H9 (cell line): ENCODE measurements around the gene NUP37. TPM values are rescaled to one million over a fixed set of nuclear protein-coding genes. Genes with fewer than 3 reads are reported as not detected.

ENCODE experiments used
- DNase-seq: peaks from one replicate; pipeline ENCODE4 v3.0.0-alpha.2; 2017
- H2AFZ ChIP-seq: one replicate; pipeline ENCODE4 v1.6.1; 2013; ENCODE audit warnings: mild to moderate bottlenecking, low read length, control low read depth, moderate library complexity
- H2AK5ac ChIP-seq: 2 replicates; pipeline ENCODE4 v1.6.1; 2013; ENCODE audit warnings: low read length, control low read depth, mixed read lengths; ENCODE audit not compliant: insufficient read length
- H2BK120ac ChIP-seq: one replicate; pipeline ENCODE4 v1.6.1; 2013; ENCODE audit warnings: low read depth, mild to moderate bottlenecking, low read length, control low read depth, inconsistent platforms; ENCODE audit not compliant: poor library complexity, severe bottlenecking
- H2BK12ac ChIP-seq: 2 replicates; pipeline ENCODE4 v1.6.1; 2013; ENCODE audit warnings: low read length, control low read depth, mixed read lengths, low read depth; ENCODE audit not compliant: insufficient read length
- H2BK15ac ChIP-seq: 2 replicates; pipeline ENCODE4 v1.6.1; 2013; ENCODE audit warnings: low read depth, low read length, control low read depth
- H2BK20ac ChIP-seq: one replicate; pipeline ENCODE4 v1.6.1; 2013; ENCODE audit warnings: low read depth, mild to moderate bottlenecking, low read length, control low read depth, inconsistent platforms; ENCODE audit not compliant: poor library complexity, severe bottlenecking
- H2BK5ac ChIP-seq: 2 replicates; pipeline ENCODE4 v1.6.1; 2013; ENCODE audit warnings: low read length, control low read depth, mixed read lengths; ENCODE audit not compliant: insufficient read length
- H3K14ac ChIP-seq: 2 replicates; pipeline ENCODE4 v1.6.1; 2013; ENCODE audit warnings: low read length, control low read depth; ENCODE audit not compliant: insufficient read depth
- H3K18ac ChIP-seq: 2 replicates; pipeline ENCODE4 v1.6.1; 2013; ENCODE audit warnings: low read depth, mild to moderate bottlenecking, mixed read lengths, low read length, control low read depth; ENCODE audit not compliant: insufficient read length
- H3K23ac ChIP-seq: 2 replicates; pipeline ENCODE4 v1.6.1; 2013; ENCODE audit warnings: low read length, control low read depth, mixed read lengths, low read depth; ENCODE audit not compliant: insufficient read length
- H3K23me2 ChIP-seq: 2 replicates; pipeline ENCODE4 v1.6.1; 2013; ENCODE audit warnings: low read depth, mild to moderate bottlenecking, mixed read lengths, low read length, control low read depth; ENCODE audit not compliant: insufficient read length, poor library complexity, severe bottlenecking
- H3K27ac ChIP-seq: 2 replicates; pipeline ENCODE4 v1.5.1; 2013; ENCODE audit warnings: low read length, control low read depth, mixed read lengths, low read depth; ENCODE audit not compliant: insufficient read length
- H3K27me3 ChIP-seq: 2 replicates; pipeline ENCODE4 v1.6.1; 2013; ENCODE audit warnings: low read length, control low read depth, inconsistent platforms; ENCODE audit not compliant: insufficient read depth
- H3K4ac ChIP-seq: 2 replicates; pipeline ENCODE4 v1.6.1; 2013; ENCODE audit warnings: low read depth, mild to moderate bottlenecking, control low read depth, inconsistent platforms, low read length, moderate library complexity
- H3K4me1 ChIP-seq: 2 replicates; pipeline ENCODE4 v1.6.1; 2013; ENCODE audit warnings: low read length, control low read depth, inconsistent platforms; ENCODE audit not compliant: insufficient read depth
- H3K4me2 ChIP-seq: 2 replicates; pipeline ENCODE4 v1.6.1; 2013; ENCODE audit warnings: low read length, control low read depth, mixed read lengths; ENCODE audit not compliant: insufficient read length, insufficient read depth
- H3K56ac ChIP-seq: 2 replicates; pipeline ENCODE4 v1.6.1; 2013; ENCODE audit warnings: low read depth, mild to moderate bottlenecking, mixed read lengths, low read length, control low read depth; ENCODE audit not compliant: insufficient read length
- H3K79me1 ChIP-seq: 2 replicates; pipeline ENCODE4 v1.6.1; 2013; ENCODE audit warnings: low read depth, mild to moderate bottlenecking, moderate library complexity, low read length, control low read depth, inconsistent platforms; ENCODE audit not compliant: insufficient read depth, poor library complexity, severe bottlenecking
- H3K79me2 ChIP-seq: 2 replicates; pipeline ENCODE4 v1.6.1; 2013; ENCODE audit warnings: low read length, control low read depth, inconsistent platforms; ENCODE audit not compliant: insufficient read depth
- H3K9ac ChIP-seq: 2 replicates; pipeline ENCODE4 v1.6.1; 2013; ENCODE audit warnings: low read length, control low read depth, mixed read lengths; ENCODE audit not compliant: insufficient read length; ENCODE audit errors: extremely low read depth
- H3K9me3 ChIP-seq: one replicate; pipeline ENCODE4 v1.6.1; 2013; ENCODE audit warnings: low read depth, low read length, inconsistent platforms; ENCODE audit not compliant: control insufficient read depth
- H3T11ph ChIP-seq: one replicate; pipeline ENCODE4 v1.6.1; 2013; ENCODE audit warnings: mild to moderate bottlenecking, low read length, control low read depth, inconsistent platforms
- H4K20me1 ChIP-seq: one replicate; pipeline ENCODE4 v1.6.1; 2013; ENCODE audit not compliant: control insufficient read depth, insufficient read length, insufficient read depth
- H4K5ac ChIP-seq: 2 replicates; pipeline ENCODE4 v1.6.1; 2013; ENCODE audit warnings: low read depth, mild to moderate bottlenecking, mixed read lengths, low read length, control low read depth; ENCODE audit not compliant: insufficient read length
- H4K8ac ChIP-seq: replicated peaks from 2 replicates; pipeline ENCODE4 v1.6.1; 2013; ENCODE audit warnings: low read length, control low read depth, mixed read lengths, low read depth; ENCODE audit not compliant: insufficient read length
- H4K91ac ChIP-seq: 2 replicates; pipeline ENCODE4 v1.6.1; 2013; ENCODE audit warnings: low read depth, mild to moderate bottlenecking, moderate library complexity, mixed read lengths, low read length, control low read depth; ENCODE audit not compliant: insufficient read length
- H3K27ac Mint-ChIP-seq, 3 experiments: 2 replicates in 2 of 3; 3 replicates in 1 of 3; pipeline ENCODE4 v1.8.0; 2020 to 2021; ENCODE audit warnings: mixed read lengths in 3 of 3, mild to moderate bottlenecking in 1 of 3, moderate library complexity in 1 of 3
- H3K27me3 Mint-ChIP-seq: 2 replicates; pipeline ENCODE4 v1.8.0; 2021; ENCODE audit warnings: low read depth, mild to moderate bottlenecking, moderate library complexity, mixed read lengths
- H3K36me3 Mint-ChIP-seq, 3 experiments: 2 replicates in 2 of 3; 3 replicates in 1 of 3; pipeline ENCODE4 v1.8.0; 2020 to 2021; ENCODE audit warnings: low read depth in 3 of 3, mixed read lengths in 3 of 3; ENCODE audit not compliant: insufficient read depth in 1 of 3
- H3K4me1 Mint-ChIP-seq, 2 experiments: 2 replicates each; pipeline ENCODE4 v1.8.0; 2020; ENCODE audit warnings: mixed read lengths in 2 of 2
- H3K4me3 Mint-ChIP-seq, 2 experiments: 2 replicates in 1 of 2; 3 replicates in 1 of 2; pipeline ENCODE4 v1.8.0; 2020 to 2021; ENCODE audit warnings: mild to moderate bottlenecking in 2 of 2, mixed read lengths in 2 of 2, moderate library complexity in 1 of 2
- H3K9me3 Mint-ChIP-seq, 2 experiments: 2 replicates in 1 of 2; 3 replicates in 1 of 2; pipeline ENCODE4 v1.8.0; 2020; ENCODE audit warnings: mild to moderate bottlenecking in 2 of 2, mixed read lengths in 2 of 2, moderate library complexity in 1 of 2
- WGBS: extraction: QIAGEN DNeasy Blood & Tissue Kit; methylation state at CpG from one replicate; pipeline ENCODE4 v1.1.7; 2013; ENCODE audit warnings: missing lambda C conversion rate, low lambda C conversion rate, mixed read lengths; ENCODE audit not compliant: insufficient read length; ENCODE audit errors: extremely low coverage; 5-methylcytosine and 5-hydroxymethylcytosine counted together
- total RNA-seq: library from RNA; stranded (reverse); gene quantifications from 2 replicates; pipeline ENCODE4 v1.2.1, GENCODE V29; 2021
- TF ChIP-seq, protein P1 (sequence below): fragments of 200-600 bp; sonication (generic); conservative IDR thresholded peaks from 3 replicates; pipeline ENCODE4 v1.8.0; 2021; ENCODE audit warnings: antibody characterized with exemption, mild to moderate bottlenecking

Gene NUP37
- total RNA-seq, 1 experiment from 2014 or later: 62.5 TPM

DNA sequence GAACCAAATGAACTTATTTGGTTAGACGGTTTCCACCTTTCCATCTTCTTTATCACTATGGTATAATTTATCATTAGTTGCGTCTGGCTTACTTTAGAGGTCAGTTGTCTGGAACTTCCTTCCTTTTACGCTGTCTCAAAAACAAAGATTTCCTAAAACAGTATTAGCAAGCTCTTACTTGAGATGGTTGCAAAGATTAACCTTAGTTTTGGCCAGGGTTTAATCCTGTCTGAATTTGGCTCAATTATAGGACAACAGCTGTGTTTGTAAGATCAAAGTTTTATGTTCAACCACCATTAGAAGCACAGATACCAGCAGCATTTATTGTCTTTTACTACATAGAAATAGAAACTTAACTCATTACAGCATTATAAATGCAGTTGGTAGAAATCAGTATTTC is 50.2 kb downstream of the NUP37 start:
- H2BK15ac ChIP-seq: no peak overlapping the region
- no peak overlapping the region for H4K91ac ChIP-seq
- H4K20me1 ChIP-seq: no peaks in the 10 kb centered on the region
- H3K23me2 ChIP-seq: no peaks in the 10 kb centered on the region
- Mint-ChIP-seq H3K9me3 (no peaks in the 10 kb centered on the region), H3K4me3 (no peak overlapping the region), H3K27ac (no peak overlapping the region), H3K36me3 (0 out of 7 replicates have a peak, but pooled peaks cover 0 to 1% (median 0%) of the 10 kb centered on the region in 3 experiments), H3K27me3 (no peaks in the 10 kb centered on the region), H3K4me1 (no peaks in the 10 kb centered on the region)
- H2BK5ac ChIP-seq: no peak overlapping the region
- no peak overlapping the region for H3K18ac ChIP-seq
- H3K79me1 ChIP-seq: no peaks in the 10 kb centered on the region
- H3K27ac ChIP-seq: no peak overlapping the region
- H4K5ac ChIP-seq: no peak overlapping the region
- WGBS: no CpG with 5 or more reads among the region's 3 CpGs
- no peaks in the 10 kb centered on the region for H3K4me1 ChIP-seq
- H3T11ph ChIP-seq: no peak overlapping the region
- H3K4me2 ChIP-seq: no peak overlapping the region
- no peak overlapping the region for H3K23ac ChIP-seq
- H3K79me2 ChIP-seq: no peaks in the 10 kb centered on the region
- H2AFZ ChIP-seq: no peak overlapping the region
- H3K14ac ChIP-seq: no peak overlapping the region
- no peak overlapping the region for H4K8ac ChIP-seq
- no peak overlapping the region for H3K4ac ChIP-seq
- H3K27me3 ChIP-seq: no peaks in the 10 kb centered on the region
- no peaks in the 10 kb centered on the region for H3K9me3 ChIP-seq
- H3K56ac ChIP-seq: no peak overlapping the region
- no peak overlapping the region for H3K9ac ChIP-seq
- H2BK12ac ChIP-seq: no peak overlapping the region
- DNase-seq: no peak
- TF ChIP-seq, protein P1, sequence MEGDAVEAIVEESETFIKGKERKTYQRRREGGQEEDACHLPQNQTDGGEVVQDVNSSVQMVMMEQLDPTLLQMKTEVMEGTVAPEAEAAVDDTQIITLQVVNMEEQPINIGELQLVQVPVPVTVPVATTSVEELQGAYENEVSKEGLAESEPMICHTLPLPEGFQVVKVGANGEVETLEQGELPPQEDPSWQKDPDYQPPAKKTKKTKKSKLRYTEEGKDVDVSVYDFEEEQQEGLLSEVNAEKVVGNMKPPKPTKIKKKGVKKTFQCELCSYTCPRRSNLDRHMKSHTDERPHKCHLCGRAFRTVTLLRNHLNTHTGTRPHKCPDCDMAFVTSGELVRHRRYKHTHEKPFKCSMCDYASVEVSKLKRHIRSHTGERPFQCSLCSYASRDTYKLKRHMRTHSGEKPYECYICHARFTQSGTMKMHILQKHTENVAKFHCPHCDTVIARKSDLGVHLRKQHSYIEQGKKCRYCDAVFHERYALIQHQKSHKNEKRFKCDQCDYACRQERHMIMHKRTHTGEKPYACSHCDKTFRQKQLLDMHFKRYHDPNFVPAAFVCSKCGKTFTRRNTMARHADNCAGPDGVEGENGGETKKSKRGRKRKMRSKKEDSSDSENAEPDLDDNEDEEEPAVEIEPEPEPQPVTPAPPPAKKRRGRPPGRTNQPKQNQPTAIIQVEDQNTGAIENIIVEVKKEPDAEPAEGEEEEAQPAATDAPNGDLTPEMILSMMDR: no peak
- no peak overlapping the region for H2BK20ac ChIP-seq
- no peak overlapping the region for H2BK120ac ChIP-seq
- no peak overlapping the region for H2AK5ac ChIP-seq
